ENCODE data around the gene RAB8B.

- TF ChIP-seq CTCF (IDR thresholded peaks at IDR 0.05 in 4 of 5, conservative IDR thresholded peaks at IDR 0.05 in 1 of 5) (no peak), POLR2A (IDR thresholded peaks at IDR 0.05) (no peak)
Observed at GRCh38 chr15:63195569-63196015, 6.2 kb downstream of the RAB8B start.
